ENCODE data around the gene CDKN2B-AS1. TPM values are rescaled to one million over a fixed set of nuclear protein-coding genes. Genes with fewer than 3 reads are reported as not detected.
"Not testable (repeated sequence)": the region's sequence is repeated elsewhere in the genome, so short reads cannot be mapped to it uniquely, and the experiment has no call there.

CDKN2B-AS1 gene
- total RNA-seq, 6 experiments from 2014 or later, result 0.61 to 1.5 (median 1.2) TPM

GRCh38 chr9:22054076-22054475 lies 59.5 kb downstream of the CDKN2B-AS1 start:
- Mint-ChIP-seq H3K4me1 (ENCODE audit: low read depth) (peaks cover 47% of the 10 kb centered on the region), H3K36me3 (ENCODE audit: low read depth) (peaks cover 18% of the 10 kb centered on the region), H3K4me3 (no peak overlapping the region), H3K9me3 (no peaks in the 10 kb centered on the region), H3K27me3 (ENCODE audit: insufficient read depth) (no peaks in the 10 kb centered on the region; the same call in 1 of the 2 replicates), H3K27ac (no peak overlapping the region)
- TF ChIP-seq CTCF (IDR thresholded peaks at IDR 0.05), result no peak
- no peak for DNase-seq

GRCh38 chr9:22054529-22054928 lies 59.9 kb downstream of the CDKN2B-AS1 start:
- H3K4me1 Mint-ChIP-seq (ENCODE audit: low read depth), result peaks cover 43% of the 10 kb centered on the region
- H3K27ac Mint-ChIP-seq, result no peak overlapping the region

GRCh38 chr9:22055090-22055489 lies 60.5 kb downstream of the CDKN2B-AS1 start:
- no peaks in the 10 kb centered on the region; the same call in 1 of the 2 replicates for H3K27me3 Mint-ChIP-seq (ENCODE audit: insufficient read depth)
- H3K27ac Mint-ChIP-seq, result peak overlapping the region; percentile 7; the same call in 1 of the 2 replicates
- H3K36me3 Mint-ChIP-seq (ENCODE audit: low read depth), result peaks cover 19% of the 10 kb centered on the region
- no peak overlapping the region for H3K4me3 Mint-ChIP-seq
- H3K9me3 Mint-ChIP-seq, result no peaks in the 10 kb centered on the region
- peaks cover 40% of the 10 kb centered on the region for H3K4me1 Mint-ChIP-seq (ENCODE audit: low read depth)
- TF ChIP-seq CTCF (IDR thresholded peaks at IDR 0.05), result no peak
- DNase-seq, result no peak

More at GRCh38 chr9:22054529-22054928, 59.9 kb downstream of the CDKN2B-AS1 start:
- no peaks in the 10 kb centered on the region; the same call in 1 of the 2 replicates for H3K27me3 Mint-ChIP-seq (ENCODE audit: insufficient read depth)
- H3K36me3 Mint-ChIP-seq (ENCODE audit: low read depth), result peaks cover 19% of the 10 kb centered on the region
- no peaks in the 10 kb centered on the region for H3K9me3 Mint-ChIP-seq
- no peak for TF ChIP-seq CTCF (IDR thresholded peaks at IDR 0.05)
- no peak for DNase-seq
- H3K4me3 Mint-ChIP-seq, result no peak overlapping the region

GRCh38 chr9:22056402-22056801 lies 61.8 kb downstream of the CDKN2B-AS1 start:
- no peak for TF ChIP-seq CTCF (IDR thresholded peaks at IDR 0.05)
- Mint-ChIP-seq H3K27me3 (ENCODE audit: insufficient read depth) (no peaks in the 10 kb centered on the region; the same call in 1 of the 2 replicates), H3K36me3 (ENCODE audit: low read depth) (peaks cover 19% of the 10 kb centered on the region)

GRCh38 chr9:22057972-22058371 lies 63.4 kb downstream of the CDKN2B-AS1 start:
- H3K27me3 Mint-ChIP-seq (ENCODE audit: insufficient read depth); H3K9me3 Mint-ChIP-seq; DNase-seq; H3K4me3 Mint-ChIP-seq; H3K27ac Mint-ChIP-seq: not testable (repeated sequence)
- Mint-ChIP-seq H3K4me1 (ENCODE audit: low read depth) (peaks cover 21% of the 10 kb centered on the region), H3K36me3 (ENCODE audit: low read depth) (peaks cover 19% of the 10 kb centered on the region)

More at GRCh38 chr9:22056402-22056801, 61.8 kb downstream of the CDKN2B-AS1 start:
- no peak overlapping the region for H3K27ac Mint-ChIP-seq
- no peak overlapping the region for H3K4me3 Mint-ChIP-seq
- H3K9me3 Mint-ChIP-seq, result no peaks in the 10 kb centered on the region
- DNase-seq, result no peak
- H3K4me1 Mint-ChIP-seq (ENCODE audit: low read depth), result peaks cover 36% of the 10 kb centered on the region

- H3K9me3 Mint-ChIP-seq, result no peaks in the 10 kb centered on the region
- DNase-seq, result no peak
- no peak overlapping the region for H3K4me3 Mint-ChIP-seq
- peaks cover 19% of the 10 kb centered on the region for H3K36me3 Mint-ChIP-seq (ENCODE audit: low read depth)
- H3K27ac Mint-ChIP-seq, result no peak overlapping the region
- no peaks in the 10 kb centered on the region; the same call in 1 of the 2 replicates for H3K27me3 Mint-ChIP-seq (ENCODE audit: insufficient read depth)
- no peak for TF ChIP-seq CTCF (IDR thresholded peaks at IDR 0.05)
- H3K4me1 Mint-ChIP-seq (ENCODE audit: low read depth), result no peaks in the 10 kb centered on the region
Measured at GRCh38 chr9:22060831-22061383, 66.3 kb downstream of the CDKN2B-AS1 start.

All from HFFc6 (cell line).